Endodermal cell (in vitro differentiated cells): ENCODE results near the gene SYT8. TPM values are rescaled to one million over a fixed set of nuclear protein-coding genes. Genes with fewer than 3 reads are reported as not detected.

Experiments
- DNase-seq: peaks from one replicate; pipeline ENCODE4 v3.0.0-alpha.2; 2017
- H3K27ac ChIP-seq: 2 replicates; pipeline ENCODE4 v1.5.1; 2013; ENCODE audit warnings: mild to moderate bottlenecking, low read depth, low read length, moderate library complexity
- H3K27me3 ChIP-seq: 2 replicates; pipeline ENCODE4 v1.6.1; 2013; ENCODE audit warnings: mild to moderate bottlenecking, low read length, moderate library complexity; ENCODE audit not compliant: insufficient read depth, control insufficient read depth, poor library complexity, severe bottlenecking
- H3K36me3 ChIP-seq: 2 replicates; pipeline ENCODE4 v1.7.0; 2013; ENCODE audit warnings: mild to moderate bottlenecking, low read length, moderate library complexity; ENCODE audit not compliant: control insufficient read depth, insufficient read depth
- H3K4me1 ChIP-seq: one replicate; pipeline ENCODE4 v1.7.0; 2013; ENCODE audit warnings: low read length; ENCODE audit not compliant: control insufficient read depth, insufficient read depth
- H3K4me3 ChIP-seq: 2 replicates; pipeline ENCODE4 v1.5.1; 2013; ENCODE audit warnings: mild to moderate bottlenecking, low read length, moderate library complexity
- H3K9ac ChIP-seq: 2 replicates; pipeline ENCODE4 v1.6.1; 2013; ENCODE audit warnings: mild to moderate bottlenecking, low read length, moderate library complexity; ENCODE audit not compliant: poor library complexity, severe bottlenecking; ENCODE audit errors: extremely low read depth
- H3K9me3 ChIP-seq: 2 replicates; pipeline ENCODE4 v1.6.1; 2013; ENCODE audit warnings: mild to moderate bottlenecking, low read length, moderate library complexity; ENCODE audit not compliant: control insufficient read depth
- H3K27ac Mint-ChIP-seq: 2 replicates; pipeline ENCODE4 v1.8.0; 2020; ENCODE audit warnings: mixed read lengths
- H3K27me3 Mint-ChIP-seq: 2 replicates; pipeline ENCODE4 v1.8.0; 2021; ENCODE audit warnings: mild to moderate bottlenecking, mixed read lengths; ENCODE audit not compliant: insufficient read depth
- H3K36me3 Mint-ChIP-seq: 2 replicates; pipeline ENCODE4 v1.8.0; 2020; ENCODE audit warnings: low read depth, mixed read lengths
- H3K4me1 Mint-ChIP-seq: 2 replicates; pipeline ENCODE4 v1.8.0; 2020; ENCODE audit warnings: mixed read lengths
- H3K4me3 Mint-ChIP-seq: 2 replicates; pipeline ENCODE4 v1.8.0; 2020; ENCODE audit warnings: mild to moderate bottlenecking, moderate library complexity, mixed read lengths
- H3K9me3 Mint-ChIP-seq: 2 replicates; pipeline ENCODE4 v1.8.0; 2020; ENCODE audit warnings: mild to moderate bottlenecking, mixed read lengths
- WGBS, 2 experiments: methylation state at CpG; one replicate each; pipeline versions ENCODE4 v1.1.5 to v1.1.7; 2013; ENCODE audit warnings: missing lambda C conversion rate in 2 of 2, mixed read lengths in 1 of 2; ENCODE audit not compliant: insufficient coverage in 1 of 2, insufficient read length in 1 of 2; 5-methylcytosine and 5-hydroxymethylcytosine counted together
- total RNA-seq, 2 donors: library from RNA; stranded (reverse); fragmentation: NEBNext Ultra II Directional in 1 of 2; extraction: Animal tissue kit (Norgen Biotek cat#: 25700) in 1 of 2; gene quantifications; 2 replicates in 1 of 2; 3 replicates in 1 of 2; pipeline ENCODE4 v1.2.1, GENCODE V29; 2021
- TF ChIP-seq, protein P1 (sequence below): fragments of 200-600 bp; sonication (generic); conservative IDR thresholded peaks from 2 replicates; pipeline ENCODE4 v1.5.0; 2021; ENCODE audit warnings: antibody characterized with exemption, mild to moderate bottlenecking

Gene SYT8
- total RNA-seq, 2 donors from 2014 or later = not detected

DNA sequence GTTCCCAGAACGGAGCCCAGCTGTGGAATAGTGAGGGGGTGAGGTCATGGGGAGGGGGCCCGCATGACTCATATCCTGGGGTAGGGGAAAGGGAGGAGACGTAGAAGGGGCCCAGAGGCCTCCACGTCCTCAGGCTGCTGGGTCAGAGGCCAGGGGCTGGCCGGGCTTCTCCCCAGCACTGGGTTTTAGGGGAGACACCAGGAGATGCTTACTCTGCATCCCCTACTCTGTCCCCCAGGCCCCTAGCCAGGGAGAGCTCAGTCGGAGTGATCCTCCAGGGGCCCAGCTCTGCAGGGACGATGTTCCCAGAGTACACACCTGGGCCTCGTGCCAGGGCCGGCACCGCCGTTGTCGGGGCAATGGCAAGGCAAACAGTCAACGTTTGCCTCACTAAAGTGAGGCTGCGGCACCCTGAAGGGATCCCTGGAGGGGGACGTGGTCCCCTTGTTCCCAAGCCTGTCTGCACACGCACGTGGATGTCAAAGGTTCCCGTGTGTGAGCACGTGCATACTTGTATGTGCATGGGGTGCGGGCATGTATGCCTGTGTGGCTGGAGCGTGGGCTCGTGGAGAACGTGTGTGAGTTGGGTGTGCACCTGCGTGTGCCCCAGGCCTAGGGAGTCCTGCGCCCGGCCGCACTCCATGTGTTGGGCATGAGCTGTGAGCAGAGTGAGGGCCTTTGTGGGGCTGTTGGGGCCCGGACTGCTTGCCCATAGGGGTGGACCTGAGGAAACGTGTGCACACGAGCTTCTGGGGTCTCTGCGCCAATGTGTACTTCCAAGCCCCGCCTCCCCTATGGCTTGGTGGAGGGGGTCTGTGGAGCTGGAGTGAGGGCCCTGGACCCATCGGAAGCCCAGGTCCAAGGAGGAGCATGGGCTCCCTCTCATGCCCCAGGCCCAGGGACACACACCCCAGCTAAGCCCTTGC is 42.7 kb downstream of the SYT8 start:
- Histone ChIP-seq H3K4me3 (no peak overlapping the region), H3K27me3 (no peaks in the 10 kb centered on the region), H3K27ac (no peak overlapping the region), H3K9ac (no peak overlapping the region), H3K9me3 (no peaks in the 10 kb centered on the region), H3K4me1 (no peaks in the 10 kb centered on the region), H3K36me3 (no peaks in the 10 kb centered on the region)
- H3K4me1 Mint-ChIP-seq = no peaks in the 10 kb centered on the region
- no peaks in the 10 kb centered on the region for H3K27me3 Mint-ChIP-seq
- no peaks in the 10 kb centered on the region for H3K36me3 Mint-ChIP-seq
- TF ChIP-seq, protein P1, sequence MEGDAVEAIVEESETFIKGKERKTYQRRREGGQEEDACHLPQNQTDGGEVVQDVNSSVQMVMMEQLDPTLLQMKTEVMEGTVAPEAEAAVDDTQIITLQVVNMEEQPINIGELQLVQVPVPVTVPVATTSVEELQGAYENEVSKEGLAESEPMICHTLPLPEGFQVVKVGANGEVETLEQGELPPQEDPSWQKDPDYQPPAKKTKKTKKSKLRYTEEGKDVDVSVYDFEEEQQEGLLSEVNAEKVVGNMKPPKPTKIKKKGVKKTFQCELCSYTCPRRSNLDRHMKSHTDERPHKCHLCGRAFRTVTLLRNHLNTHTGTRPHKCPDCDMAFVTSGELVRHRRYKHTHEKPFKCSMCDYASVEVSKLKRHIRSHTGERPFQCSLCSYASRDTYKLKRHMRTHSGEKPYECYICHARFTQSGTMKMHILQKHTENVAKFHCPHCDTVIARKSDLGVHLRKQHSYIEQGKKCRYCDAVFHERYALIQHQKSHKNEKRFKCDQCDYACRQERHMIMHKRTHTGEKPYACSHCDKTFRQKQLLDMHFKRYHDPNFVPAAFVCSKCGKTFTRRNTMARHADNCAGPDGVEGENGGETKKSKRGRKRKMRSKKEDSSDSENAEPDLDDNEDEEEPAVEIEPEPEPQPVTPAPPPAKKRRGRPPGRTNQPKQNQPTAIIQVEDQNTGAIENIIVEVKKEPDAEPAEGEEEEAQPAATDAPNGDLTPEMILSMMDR = no peak
- no peaks in the 10 kb centered on the region for H3K9me3 Mint-ChIP-seq
- DNase-seq = no peak
- H3K27ac Mint-ChIP-seq = no peak overlapping the region
- H3K4me3 Mint-ChIP-seq = no peak overlapping the region
- WGBS, 2 experiments = 89 to 92% methylated on average over 26 to 33 of the region's 33 CpGs

DNA sequence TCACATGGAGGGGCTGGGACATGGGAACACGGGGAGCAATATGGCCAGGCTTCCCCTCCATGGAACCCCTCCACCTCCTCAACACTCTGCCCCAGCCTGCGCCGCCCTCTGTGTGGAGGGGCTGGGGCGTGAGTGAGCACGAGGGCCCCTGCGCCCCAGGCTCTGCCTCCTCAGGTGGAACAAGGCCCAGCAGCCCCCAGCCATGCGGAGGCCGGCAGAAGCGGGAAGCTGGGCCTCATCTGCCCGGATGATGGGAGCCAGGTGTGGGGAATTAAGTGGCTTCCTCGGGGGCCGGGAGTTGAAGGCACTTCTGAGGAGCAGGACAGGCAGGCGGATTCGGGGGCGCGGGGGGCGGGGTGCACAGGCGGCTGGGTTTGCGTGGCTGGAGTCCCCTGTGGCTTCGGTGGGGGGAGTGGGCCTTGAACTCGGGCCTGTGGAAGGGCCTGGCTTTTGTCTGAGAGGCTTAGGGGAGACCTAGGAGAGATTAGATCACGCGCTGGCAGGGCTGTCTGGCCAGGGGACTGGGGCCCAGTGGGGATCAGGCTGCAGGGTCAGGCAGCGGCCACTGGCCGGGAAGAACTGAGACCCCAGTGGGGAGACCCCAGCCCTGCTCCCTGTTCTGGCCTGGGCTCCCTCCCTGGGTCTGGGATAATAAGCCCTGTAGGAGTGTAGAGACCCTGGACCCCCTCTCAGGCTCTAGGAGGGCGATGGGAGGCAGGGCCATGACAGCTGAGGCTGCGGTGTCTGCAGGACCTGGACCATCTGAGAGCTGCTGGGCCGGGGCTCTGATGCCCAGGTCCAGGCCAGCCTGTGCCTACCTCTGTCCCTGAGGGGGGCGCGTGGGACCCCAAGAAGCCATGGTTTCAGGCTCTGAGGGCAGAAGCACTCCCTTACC is 43.6 kb downstream of the SYT8 start:
- no peak for DNase-seq
- H3K36me3 ChIP-seq = no peaks in the 10 kb centered on the region
- TF ChIP-seq, protein P1 = no peak
- H3K9ac ChIP-seq = no peak overlapping the region
- H3K27me3 ChIP-seq = no peaks in the 10 kb centered on the region
- H3K27ac Mint-ChIP-seq = no peak overlapping the region
- no peak overlapping the region for H3K4me3 ChIP-seq
- H3K4me3 Mint-ChIP-seq = no peak overlapping the region
- H3K4me1 ChIP-seq = no peaks in the 10 kb centered on the region
- no peaks in the 10 kb centered on the region for H3K27me3 Mint-ChIP-seq
- no peaks in the 10 kb centered on the region for H3K36me3 Mint-ChIP-seq
- no peak overlapping the region for H3K27ac ChIP-seq
- WGBS, 2 experiments = 88 to 95% methylated on average over 17 to 30 of the region's 30 CpGs
- no peaks in the 10 kb centered on the region for H3K9me3 Mint-ChIP-seq
- H3K9me3 ChIP-seq = no peaks in the 10 kb centered on the region
- H3K4me1 Mint-ChIP-seq = no peaks in the 10 kb centered on the region

DNA sequence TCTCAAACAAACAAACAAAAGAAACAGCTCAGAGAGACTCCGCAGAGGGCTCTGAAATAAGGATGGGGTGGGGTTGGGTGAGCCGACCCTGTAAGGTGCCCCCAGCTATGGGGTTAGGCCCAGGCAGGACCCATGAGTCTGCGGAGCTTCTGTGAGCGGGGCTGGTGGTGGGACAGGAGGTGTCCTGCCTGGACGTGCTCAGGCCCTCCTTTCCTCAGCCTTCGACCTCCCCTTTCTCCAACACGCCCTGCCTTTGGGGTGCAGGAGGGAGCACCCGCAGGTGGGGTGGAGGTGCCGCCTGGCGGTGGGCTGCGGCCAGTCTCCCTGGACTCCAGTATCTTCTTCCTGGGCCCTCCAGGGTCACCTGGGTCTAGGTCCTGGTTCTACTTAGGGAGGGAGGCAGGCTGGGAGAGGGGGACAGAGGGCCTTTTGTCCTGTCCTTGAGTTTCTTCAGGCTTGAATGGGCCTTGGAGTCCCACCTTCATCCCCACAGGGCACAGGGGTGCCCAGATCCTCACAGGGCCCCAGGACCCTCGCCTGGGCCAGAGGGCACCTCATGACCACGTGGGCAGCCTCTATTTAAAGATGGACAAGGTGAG is 44.7 kb downstream of the SYT8 start:
- H3K36me3 ChIP-seq = no peaks in the 10 kb centered on the region
- no peaks in the 10 kb centered on the region for H3K9me3 ChIP-seq
- WGBS, 2 experiments = 83 to 92% methylated on average over 3 to 13 of the region's 13 CpGs
- H3K27ac Mint-ChIP-seq = no peak overlapping the region
- no peaks in the 10 kb centered on the region for H3K9me3 Mint-ChIP-seq
- no peak overlapping the region for H3K4me3 ChIP-seq
- no peak overlapping the region for H3K4me3 Mint-ChIP-seq
- no peaks in the 10 kb centered on the region for H3K4me1 Mint-ChIP-seq
- no peak overlapping the region for H3K9ac ChIP-seq
- no peaks in the 10 kb centered on the region for H3K36me3 Mint-ChIP-seq
- no peak overlapping the region for H3K27ac ChIP-seq
- no peaks in the 10 kb centered on the region for H3K27me3 Mint-ChIP-seq
- H3K4me1 ChIP-seq = no peaks in the 10 kb centered on the region
- TF ChIP-seq, protein P1 = no peak
- H3K27me3 ChIP-seq = no peaks in the 10 kb centered on the region
- DNase-seq = no peak
